IPS-18a (cell line): ENCODE results near the gene CDH4.

Source experiments
- H3K27ac ChIP-seq: one replicate; pipeline ENCODE4 v1.5.1; 2013; ENCODE audit warnings: low read length
- H3K27me3 ChIP-seq: one replicate; pipeline ENCODE4 v1.6.1; 2013; ENCODE audit warnings: mild to moderate bottlenecking, low read length; ENCODE audit not compliant: control insufficient read depth, insufficient read depth
- H3K36me3 ChIP-seq: one replicate; pipeline ENCODE4 v1.6.1; 2013; ENCODE audit warnings: low read depth, low read length; ENCODE audit not compliant: control insufficient read depth
- H3K4me1 ChIP-seq: one replicate; pipeline ENCODE4 v1.6.1; 2013; ENCODE audit warnings: low read depth, low read length; ENCODE audit not compliant: control insufficient read depth
- H3K4me3 ChIP-seq: one replicate; pipeline ENCODE4 v1.5.1; 2013; ENCODE audit warnings: low read length
- H3K9ac ChIP-seq: one replicate; pipeline ENCODE4 v1.6.1; 2013; ENCODE audit warnings: mild to moderate bottlenecking, low read length, moderate library complexity
- H3K9me3 ChIP-seq: one replicate; pipeline ENCODE4 v1.6.1; 2013; ENCODE audit warnings: low read depth, low read length; ENCODE audit not compliant: control insufficient read depth

CDH4 gene

DNA sequence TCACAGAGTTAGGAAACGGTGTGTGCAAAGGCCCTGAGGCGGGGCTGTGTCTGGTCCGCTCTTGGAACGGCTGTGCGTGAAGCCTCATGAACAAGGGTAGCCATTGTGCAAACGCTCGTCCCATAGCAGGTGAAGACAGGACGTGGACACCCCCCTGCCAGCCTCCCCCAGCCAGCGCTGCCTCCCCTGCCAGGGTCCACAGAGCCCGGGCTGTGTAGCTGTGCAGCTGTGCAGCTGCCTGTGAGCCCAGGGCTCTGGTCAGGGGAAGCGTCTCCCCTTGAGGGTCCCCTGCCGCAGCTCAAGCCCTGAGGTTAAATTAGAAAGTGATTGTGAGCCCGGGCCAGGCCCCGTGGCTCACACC lies 674.2 kb downstream of the CDH4 start:
- no peak overlapping the region for H3K4me3 ChIP-seq
- H3K36me3 ChIP-seq: no peaks in the 10 kb centered on the region
- no peaks in the 10 kb centered on the region for H3K4me1 ChIP-seq
- H3K9ac ChIP-seq: no peak overlapping the region
- no peaks in the 10 kb centered on the region for H3K27me3 ChIP-seq
- no peaks in the 10 kb centered on the region for H3K9me3 ChIP-seq
- H3K27ac ChIP-seq: no peak overlapping the region

DNA sequence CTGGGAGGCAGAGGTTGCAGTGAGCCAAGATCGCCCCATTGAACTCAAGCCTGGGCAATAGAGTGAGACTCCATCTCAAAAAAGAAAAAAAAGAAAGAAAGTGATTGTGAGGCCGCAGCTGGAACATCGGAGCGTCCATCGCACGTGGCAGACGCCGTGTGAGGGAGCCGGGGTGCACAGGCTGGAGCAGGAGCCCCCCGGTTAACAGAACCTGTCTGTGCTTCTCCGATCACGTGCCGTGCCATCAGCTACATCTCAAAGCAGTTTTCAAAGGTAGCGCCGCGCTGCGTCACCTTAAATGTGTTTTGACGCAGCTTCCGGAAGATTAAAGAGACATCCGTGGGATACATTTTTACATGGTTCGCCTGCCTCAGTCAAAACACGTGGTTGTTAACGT lies 674.7 kb downstream of the CDH4 start:
- no peaks in the 10 kb centered on the region for H3K36me3 ChIP-seq
- H3K4me1 ChIP-seq: no peaks in the 10 kb centered on the region
- H3K4me3 ChIP-seq: no peak overlapping the region
- H3K27me3 ChIP-seq: no peaks in the 10 kb centered on the region
- H3K9ac ChIP-seq: no peak overlapping the region
- H3K9me3 ChIP-seq: no peaks in the 10 kb centered on the region
- no peak overlapping the region for H3K27ac ChIP-seq

DNA sequence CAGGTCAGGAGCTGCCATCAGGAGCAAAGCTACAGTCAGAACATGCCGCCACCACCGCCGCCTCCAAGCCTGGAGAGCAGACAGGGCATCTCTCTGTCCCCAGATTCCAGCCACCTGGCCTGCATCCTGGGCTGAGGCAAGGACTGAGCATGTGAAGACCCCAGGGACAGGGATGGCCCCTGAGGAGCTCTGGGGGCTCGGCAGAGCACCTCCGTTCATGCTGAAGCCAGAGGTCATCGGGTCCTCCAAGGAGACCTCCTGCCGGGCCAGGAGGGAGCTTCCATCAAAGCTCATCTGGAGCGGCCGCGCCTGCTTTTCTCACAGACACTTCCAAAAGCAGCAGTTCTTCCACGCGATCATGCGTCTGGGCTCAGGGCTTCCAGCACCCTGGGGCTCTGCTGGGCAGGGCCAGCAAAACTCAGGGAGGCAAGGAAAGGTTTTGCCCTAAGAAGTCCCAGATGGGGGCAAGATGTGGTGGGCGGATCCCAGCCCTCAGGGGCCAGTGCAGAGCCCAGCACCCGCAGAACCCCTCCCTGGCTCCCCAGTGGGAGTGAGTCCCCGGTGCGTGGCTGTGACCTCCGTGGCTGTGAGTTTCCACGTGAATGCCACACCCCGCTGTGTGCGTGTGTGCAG lies 675.2 kb downstream of the CDH4 start:
- Histone ChIP-seq H3K4me1 (no peaks in the 10 kb centered on the region), H3K4me3 (no peak overlapping the region), H3K9ac (no peak overlapping the region), H3K9me3 (no peaks in the 10 kb centered on the region), H3K27me3 (no peaks in the 10 kb centered on the region), H3K36me3 (no peaks in the 10 kb centered on the region), H3K27ac (no peak overlapping the region)

DNA sequence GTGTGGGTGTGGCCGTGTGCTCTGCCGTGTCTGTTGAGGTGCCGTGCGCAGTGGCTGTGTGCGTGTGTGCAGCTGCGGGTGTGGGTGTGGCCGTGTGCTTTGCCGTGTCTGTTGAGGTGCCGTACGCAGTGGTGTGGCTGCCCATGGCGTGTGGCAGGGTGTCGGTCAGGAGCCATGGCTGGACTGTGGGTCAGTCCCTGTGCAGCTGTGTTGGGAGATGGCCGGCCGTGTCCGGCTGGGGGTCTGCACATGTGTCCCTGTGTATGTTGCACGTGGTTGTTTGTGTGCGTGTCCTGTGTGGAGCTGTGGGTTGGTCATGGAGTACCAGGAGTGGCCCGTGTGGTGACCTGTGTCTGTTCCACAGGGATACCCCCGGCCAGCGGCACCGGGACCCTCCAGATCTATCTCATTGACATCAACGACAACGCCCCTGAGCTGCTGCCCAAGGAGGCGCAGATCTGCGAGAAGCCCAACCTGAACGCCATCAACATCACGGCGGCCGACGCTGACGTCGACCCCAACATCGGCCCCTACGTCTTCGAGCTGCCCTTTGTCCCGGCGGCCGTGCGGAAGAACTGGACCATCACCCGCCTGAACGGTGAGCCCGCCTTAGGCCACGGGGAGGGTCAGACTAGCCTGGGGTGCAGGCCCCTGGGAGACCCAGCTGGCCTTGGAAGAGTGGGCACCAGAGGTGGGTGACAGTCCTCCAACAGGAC lies 675.9 kb downstream of the CDH4 start:
- H3K36me3 ChIP-seq: no peaks in the 10 kb centered on the region
- H3K27ac ChIP-seq: no peak overlapping the region
- no peak overlapping the region for H3K4me3 ChIP-seq
- H3K4me1 ChIP-seq: no peaks in the 10 kb centered on the region
- no peak overlapping the region for H3K9ac ChIP-seq
- H3K27me3 ChIP-seq: no peaks in the 10 kb centered on the region
- no peaks in the 10 kb centered on the region for H3K9me3 ChIP-seq

DNA sequence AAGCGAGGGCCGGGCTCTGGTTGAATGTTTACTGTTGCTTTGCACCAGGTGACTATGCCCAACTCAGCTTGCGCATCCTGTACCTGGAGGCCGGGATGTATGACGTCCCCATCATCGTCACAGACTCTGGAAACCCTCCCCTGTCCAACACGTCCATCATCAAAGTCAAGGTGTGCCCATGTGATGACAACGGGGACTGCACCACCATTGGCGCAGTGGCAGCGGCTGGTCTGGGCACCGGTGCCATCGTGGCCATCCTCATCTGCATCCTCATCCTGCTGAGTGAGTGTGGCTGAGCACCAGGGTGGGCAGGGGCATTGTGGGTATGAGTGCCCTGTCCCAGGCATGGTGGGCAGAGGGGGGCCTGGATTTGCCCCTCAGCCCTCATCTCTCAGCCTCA lies 677.5 kb downstream of the CDH4 start:
- H3K27me3 ChIP-seq: no peaks in the 10 kb centered on the region
- H3K4me3 ChIP-seq: no peak overlapping the region
- no peaks in the 10 kb centered on the region for H3K36me3 ChIP-seq
- H3K4me1 ChIP-seq: peaks cover 3% of the 10 kb centered on the region
- no peak overlapping the region for H3K9ac ChIP-seq
- H3K9me3 ChIP-seq: no peaks in the 10 kb centered on the region
- no peak overlapping the region for H3K27ac ChIP-seq

DNA sequence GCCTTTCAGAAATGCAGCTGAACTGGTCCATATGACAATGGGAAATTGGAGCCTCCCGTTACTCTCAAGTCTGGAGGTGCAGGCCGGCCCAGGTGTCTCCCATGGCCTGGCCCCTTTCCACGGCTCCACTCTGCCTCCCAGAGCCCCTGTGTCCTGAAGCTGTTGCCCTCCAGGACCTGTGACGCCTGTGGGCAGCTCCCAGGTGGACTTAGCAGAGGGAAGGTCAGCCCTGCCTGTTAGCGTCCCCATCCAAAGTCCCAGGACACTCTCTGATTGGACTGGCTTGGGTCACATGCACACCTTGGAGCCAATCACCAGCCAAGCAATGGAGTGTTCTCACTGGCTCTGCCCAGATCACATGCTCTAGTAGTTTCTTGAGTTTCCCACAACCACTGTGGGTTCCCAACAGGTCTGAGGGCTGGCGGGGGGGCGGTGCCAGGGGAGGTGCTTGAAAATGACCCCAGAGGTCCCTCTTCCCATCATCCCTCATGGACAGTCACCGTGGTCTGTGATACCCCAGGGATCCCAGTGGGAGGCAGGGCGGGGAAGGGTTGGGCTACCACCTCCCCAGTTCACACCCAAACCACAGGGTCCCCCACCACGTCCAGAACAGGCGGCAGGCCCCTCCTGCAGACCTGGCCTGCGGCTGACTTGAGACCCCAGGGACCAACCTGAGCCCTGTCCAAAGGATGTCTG lies 678.1 kb downstream of the CDH4 start:
- Histone ChIP-seq H3K4me1 (peaks cover 3% of the 10 kb centered on the region), H3K9ac (no peak overlapping the region), H3K27me3 (no peaks in the 10 kb centered on the region), H3K4me3 (no peak overlapping the region), H3K36me3 (no peaks in the 10 kb centered on the region), H3K9me3 (no peaks in the 10 kb centered on the region), H3K27ac (no peak overlapping the region)

DNA sequence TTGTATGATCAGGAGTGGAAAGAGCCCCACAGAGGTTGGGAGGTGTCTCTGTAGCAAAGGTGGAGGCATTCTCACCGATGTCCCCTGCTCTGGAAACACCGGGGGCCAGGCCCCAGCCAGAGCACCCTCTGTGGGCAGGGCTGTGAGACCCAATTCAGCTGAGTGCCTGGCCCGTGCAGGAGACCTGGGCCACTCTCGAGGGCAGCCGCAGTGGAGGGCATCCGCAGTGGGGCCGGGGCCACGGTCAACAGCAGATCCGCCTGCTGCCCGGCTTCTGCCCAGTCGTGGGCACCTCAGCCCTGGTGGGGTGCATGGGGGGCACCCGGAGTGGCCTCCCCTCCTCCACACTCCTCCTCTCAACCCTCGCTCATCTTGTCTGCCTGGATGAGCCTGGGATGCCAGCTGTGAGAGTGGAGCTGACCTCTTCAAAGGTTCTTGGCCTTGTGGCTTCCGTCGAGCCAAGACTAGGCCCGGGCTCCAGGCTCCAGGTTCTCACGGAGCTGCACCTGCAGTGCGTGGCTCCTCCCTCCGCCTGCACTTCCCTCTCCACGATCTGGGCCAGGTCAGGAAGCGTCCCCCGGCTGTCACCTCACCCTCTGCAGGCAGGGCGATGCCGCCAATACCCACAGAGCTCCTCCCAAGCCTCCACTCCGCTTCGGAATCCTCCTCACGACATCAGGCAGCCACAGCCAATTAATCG lies 678.9 kb downstream of the CDH4 start:
- peaks cover 3% of the 10 kb centered on the region for H3K4me1 ChIP-seq
- no peaks in the 10 kb centered on the region for H3K9me3 ChIP-seq
- no peaks in the 10 kb centered on the region for H3K27me3 ChIP-seq
- no peak overlapping the region for H3K27ac ChIP-seq
- no peak overlapping the region for H3K4me3 ChIP-seq
- H3K36me3 ChIP-seq: no peaks in the 10 kb centered on the region
- H3K9ac ChIP-seq: no peak overlapping the region

DNA sequence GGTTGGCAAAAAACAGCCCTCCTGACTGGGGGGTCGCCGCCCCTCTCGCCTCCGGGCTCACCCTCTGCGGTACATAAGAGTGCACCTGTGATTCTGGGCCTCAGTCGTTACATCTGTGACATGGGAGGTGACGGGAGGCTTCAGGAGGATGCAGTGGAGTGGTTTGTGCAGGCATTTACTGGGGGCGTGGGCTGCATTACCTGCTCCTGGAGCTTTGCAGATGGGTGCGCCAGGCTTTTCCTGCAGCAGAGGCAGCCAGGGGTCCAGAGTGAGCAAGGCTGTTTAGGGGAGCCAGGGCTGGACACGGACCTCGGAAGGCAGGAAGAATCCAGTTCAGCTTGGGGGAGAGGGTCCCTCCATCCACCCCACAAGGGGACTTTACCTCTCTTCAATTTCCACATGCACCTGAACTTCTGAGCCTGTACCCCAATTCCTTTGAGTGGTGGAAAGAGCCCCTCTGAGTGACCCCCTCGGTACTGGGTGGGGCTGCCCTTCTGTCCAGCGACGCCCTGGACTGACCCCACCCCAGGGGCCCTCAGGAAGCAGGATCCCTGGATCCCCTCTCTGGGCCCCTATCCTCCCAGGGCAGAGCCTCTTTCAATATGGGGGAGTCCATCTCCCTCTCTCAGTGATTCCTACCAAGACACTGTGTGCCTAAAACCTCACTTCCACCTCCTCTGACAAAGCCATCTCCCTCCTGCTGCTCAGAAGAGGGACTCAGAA lies 679.6 kb downstream of the CDH4 start:
- Histone ChIP-seq H3K9me3 (no peaks in the 10 kb centered on the region), H3K27ac (no peak overlapping the region), H3K27me3 (no peaks in the 10 kb centered on the region), H3K4me1 (peaks cover 3% of the 10 kb centered on the region), H3K36me3 (no peaks in the 10 kb centered on the region), H3K9ac (no peak overlapping the region), H3K4me3 (no peak overlapping the region)

DNA sequence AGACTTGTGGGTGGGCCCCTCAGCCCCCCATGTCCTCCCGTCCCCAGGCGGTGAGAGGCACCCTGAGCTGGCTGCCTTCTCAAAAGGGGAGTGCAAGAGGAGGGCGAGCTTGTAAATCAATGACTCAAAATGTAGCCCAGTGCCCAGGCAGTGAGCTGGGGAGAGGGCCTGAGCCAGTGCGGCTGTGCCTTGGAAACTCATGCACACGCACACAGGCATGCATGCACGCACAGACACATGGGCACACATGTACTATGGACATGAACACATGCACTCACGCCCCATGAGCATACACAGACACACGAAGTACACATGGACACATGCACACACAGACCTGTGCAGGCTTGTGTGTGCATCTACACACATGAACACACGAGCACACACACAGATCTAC lies 680.1 kb downstream of the CDH4 start:
- H3K9ac ChIP-seq: no peak overlapping the region
- no peaks in the 10 kb centered on the region for H3K27me3 ChIP-seq
- no peak overlapping the region for H3K4me3 ChIP-seq
- H3K27ac ChIP-seq: no peak overlapping the region
- H3K4me1 ChIP-seq: peaks cover 3% of the 10 kb centered on the region
- no peaks in the 10 kb centered on the region for H3K9me3 ChIP-seq
- H3K36me3 ChIP-seq: no peaks in the 10 kb centered on the region

DNA sequence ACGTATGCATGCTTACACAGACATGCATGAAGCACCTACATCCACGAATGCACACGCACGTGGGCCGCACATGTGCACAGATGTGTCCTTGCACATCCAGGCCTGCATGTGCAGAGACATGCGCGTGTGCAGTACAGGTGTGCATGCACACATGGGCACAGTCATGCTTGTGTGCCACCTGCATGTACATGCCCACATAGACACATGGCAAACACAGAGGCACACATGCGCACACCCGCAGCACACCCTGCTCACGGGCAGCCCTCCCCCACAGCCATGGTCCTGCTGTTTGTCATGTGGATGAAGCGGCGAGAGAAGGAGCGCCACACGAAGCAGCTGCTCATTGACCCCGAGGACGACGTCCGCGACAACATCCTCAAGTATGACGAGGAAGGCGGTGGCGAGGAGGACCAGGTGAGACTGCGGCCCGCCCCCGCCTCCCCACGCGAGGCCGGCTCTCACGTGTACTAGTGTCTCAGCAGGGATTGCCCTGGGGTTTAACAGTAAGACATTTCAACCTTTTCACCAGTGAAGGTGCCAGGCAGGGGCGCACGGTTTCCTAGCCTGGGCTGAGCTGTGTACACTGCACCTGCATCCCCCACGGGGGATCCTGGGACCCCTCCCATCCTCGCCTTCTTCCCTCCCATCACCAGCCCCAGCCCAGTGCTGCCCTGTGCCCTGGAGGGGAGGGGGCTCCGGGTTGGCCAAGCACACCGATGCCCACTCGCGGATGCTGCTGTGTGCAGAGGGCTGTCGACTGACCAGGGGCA lies 680.8 kb downstream of the CDH4 start:
- Histone ChIP-seq H3K4me3 (no peak overlapping the region), H3K9me3 (no peaks in the 10 kb centered on the region), H3K36me3 (no peaks in the 10 kb centered on the region), H3K4me1 (peaks cover 3% of the 10 kb centered on the region), H3K27ac (no peak overlapping the region), H3K9ac (no peak overlapping the region), H3K27me3 (no peaks in the 10 kb centered on the region)
